ENCODE data around the gene BBS12.
A peak's percentile ranks its signal among the peaks of the same experiment; 100 is the strongest.

BBS12 gene

GRCh38 chr4:122716825-122717448 is 15.6 kb upstream of the BBS12 start:
- DNase-seq: peak; percentile 52

- no peak for DNase-seq
Measured at GRCh38 chr4:122718281-122718680, 14.2 kb upstream of the BBS12 start.

GRCh38 chr4:122722256-122722655 is 10.2 kb upstream of the BBS12 start:
- no peak for DNase-seq

- DNase-seq: no peak
Measured at GRCh38 chr4:122728856-122729255, 3.6 kb upstream of the BBS12 start.

GRCh38 chr4:122731676-122732075 is 828 bp upstream of the BBS12 start:
- no peak for DNase-seq

- DNase-seq: no peak
Measured at GRCh38 chr4:122733787-122734120, 1.2 kb downstream of the BBS12 start.

- no peak for DNase-seq
Measured at GRCh38 chr4:122739174-122739573, 6.7 kb downstream of the BBS12 start.

- DNase-seq: no peak
Measured at GRCh38 chr4:122742933-122743829, 10.7 kb downstream of the BBS12 start.

GRCh38 chr4:122744229-122744628 is 11.7 kb downstream of the BBS12 start:
- DNase-seq: peak; percentile 19

GRCh38 chr4:122746485-122746965 is 14.0 kb downstream of the BBS12 start:
- DNase-seq: no peak

- DNase-seq: no peak
Measured at GRCh38 chr4:122747068-122747467, 14.6 kb downstream of the BBS12 start.

GRCh38 chr4:122747883-122748282 is 15.4 kb downstream of the BBS12 start:
- DNase-seq: no peak

- DNase-seq: no peak
Measured at GRCh38 chr4:122749704-122750454, 17.4 kb downstream of the BBS12 start.

GRCh38 chr4:122755675-122756074 is 23.2 kb downstream of the BBS12 start:
- DNase-seq: no peak

- no peak for DNase-seq
Measured at GRCh38 chr4:122758033-122758432, 25.5 kb downstream of the BBS12 start.

- no peak for DNase-seq
Measured at GRCh38 chr4:122759639-122760310, 27.3 kb downstream of the BBS12 start.

GRCh38 chr4:122762520-122762919 is 30.0 kb downstream of the BBS12 start:
- no peak for DNase-seq

GRCh38 chr4:122762966-122763716 is 30.6 kb downstream of the BBS12 start:
- no peak for DNase-seq

GRCh38 chr4:122764071-122764820 is 31.7 kb downstream of the BBS12 start:
- no peak for DNase-seq

GRCh38 chr4:122764821-122765215 is 32.3 kb downstream of the BBS12 start:
- no peak for DNase-seq

GRCh38 chr4:122765692-122766352 is 33.3 kb downstream of the BBS12 start:
- no peak for DNase-seq
